ENCODE data around the gene RAB40C.
"Not testable (repeated sequence)": the region's sequence is repeated elsewhere in the genome, so short reads cannot be mapped to it uniquely, and the experiment has no call there.

RAB40C gene

DNA sequence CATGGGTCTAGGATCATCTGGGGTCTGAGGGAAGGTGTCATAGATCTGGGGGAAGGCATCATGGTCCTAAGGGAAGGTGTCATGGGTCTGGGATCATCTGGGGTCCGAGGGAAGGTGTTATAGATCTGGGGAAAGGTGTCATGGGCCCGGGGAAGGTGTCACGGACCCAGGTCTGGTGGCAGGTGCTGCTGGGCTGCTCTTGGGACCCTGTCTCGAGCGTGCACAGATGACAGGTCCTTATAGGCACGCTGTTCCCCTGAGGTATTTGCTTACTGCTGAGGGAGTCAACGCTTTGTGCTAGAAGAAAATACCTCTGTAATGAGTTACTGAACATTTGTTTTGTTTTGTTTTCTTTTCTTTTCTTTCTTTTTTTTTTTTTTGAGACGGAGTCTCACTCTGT, 1.4 kb downstream of the RAB40C start:
- no peak for DNase-seq

DNA sequence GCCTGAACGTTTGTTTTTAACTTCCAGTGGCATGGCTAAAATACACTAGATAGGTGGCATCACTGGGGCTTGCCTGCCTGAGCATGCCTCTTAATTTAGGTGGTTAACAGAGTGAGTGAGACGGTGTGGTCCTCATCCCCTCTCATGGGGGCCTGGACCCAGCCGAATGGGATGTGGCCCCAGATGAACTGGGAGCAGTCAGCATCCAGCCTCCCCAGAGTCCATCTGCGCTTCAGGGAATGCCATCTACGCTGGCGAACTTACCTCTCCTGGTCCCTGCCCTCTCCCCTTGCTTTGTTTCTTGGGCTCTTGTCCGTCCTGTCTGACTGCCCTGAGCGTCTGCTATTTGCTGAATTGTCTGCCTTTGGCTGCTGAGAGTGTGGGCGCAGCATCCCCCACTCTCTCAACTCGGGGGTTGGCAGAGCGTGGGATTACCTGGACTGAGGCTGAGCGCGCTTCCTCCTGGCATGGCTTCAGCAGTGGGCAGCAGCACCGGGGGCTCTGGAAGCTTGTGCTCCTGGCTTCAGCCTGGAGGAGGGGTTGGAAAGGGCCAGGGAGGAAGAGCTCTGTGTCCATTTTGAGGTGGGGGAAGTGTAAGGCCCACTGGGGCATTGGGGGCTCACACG, 2.1 kb downstream of the RAB40C start:
- DNase-seq: no peak

DNA sequence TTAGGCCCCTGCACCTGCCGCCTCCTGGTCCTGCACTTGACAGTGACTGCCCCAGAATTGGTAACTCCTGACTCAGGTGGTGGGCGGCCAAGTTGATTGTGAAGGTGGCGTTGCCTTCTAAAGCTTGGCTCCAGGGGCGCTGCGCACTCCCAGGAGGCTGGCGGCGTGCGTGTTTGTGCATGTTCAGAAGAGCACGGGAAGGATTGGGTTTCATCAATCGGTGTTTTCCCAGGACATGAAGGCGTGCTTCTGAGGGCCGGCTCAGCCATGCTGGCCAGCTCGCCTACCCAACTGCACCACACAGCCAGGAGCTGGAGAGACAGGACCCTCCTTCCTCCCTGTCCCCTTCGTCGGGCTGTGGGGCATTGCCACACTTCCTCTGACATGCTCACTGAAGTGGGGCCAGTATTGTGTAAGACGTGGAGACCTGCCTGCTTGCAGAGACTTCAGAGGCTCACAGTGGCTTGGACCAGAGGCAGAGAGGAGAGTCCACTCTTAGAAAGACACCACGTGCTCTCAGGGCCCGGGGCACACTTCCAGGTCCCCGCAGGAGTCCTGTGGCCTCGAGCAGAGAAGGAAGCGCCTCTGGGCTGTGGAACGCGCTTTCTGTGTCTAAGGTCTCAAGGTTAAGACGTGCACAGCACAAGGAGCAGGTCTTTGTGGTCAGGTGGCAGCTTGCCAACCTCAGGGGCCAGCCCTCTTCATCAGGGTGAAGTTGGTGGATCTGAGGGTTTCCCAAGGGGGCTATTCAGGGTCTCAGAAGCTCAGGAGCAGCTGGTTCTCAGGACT, 2.8 kb downstream of the RAB40C start:
- DNase-seq: no peak

DNA sequence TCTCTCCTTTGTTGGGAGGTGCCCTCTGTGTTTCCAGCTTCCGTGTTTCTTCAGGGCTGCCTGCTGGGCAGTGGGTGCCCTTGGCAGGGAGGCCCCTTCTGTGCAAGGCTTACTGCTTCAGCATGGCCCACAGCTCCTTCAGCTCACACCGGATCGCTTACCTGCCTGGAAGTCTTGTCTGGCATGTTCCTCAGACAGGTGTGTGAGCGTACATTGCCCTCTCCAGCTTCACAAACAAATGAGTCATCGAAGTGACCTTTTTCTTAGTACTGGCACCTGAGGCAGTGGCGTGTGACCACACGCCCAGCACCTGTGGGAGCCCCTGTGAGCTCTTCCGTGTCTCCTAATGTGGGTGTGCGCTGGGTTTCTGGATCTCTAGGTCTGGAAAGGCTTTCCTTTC, 3.5 kb downstream of the RAB40C start:
- DNase-seq: no peak

DNA sequence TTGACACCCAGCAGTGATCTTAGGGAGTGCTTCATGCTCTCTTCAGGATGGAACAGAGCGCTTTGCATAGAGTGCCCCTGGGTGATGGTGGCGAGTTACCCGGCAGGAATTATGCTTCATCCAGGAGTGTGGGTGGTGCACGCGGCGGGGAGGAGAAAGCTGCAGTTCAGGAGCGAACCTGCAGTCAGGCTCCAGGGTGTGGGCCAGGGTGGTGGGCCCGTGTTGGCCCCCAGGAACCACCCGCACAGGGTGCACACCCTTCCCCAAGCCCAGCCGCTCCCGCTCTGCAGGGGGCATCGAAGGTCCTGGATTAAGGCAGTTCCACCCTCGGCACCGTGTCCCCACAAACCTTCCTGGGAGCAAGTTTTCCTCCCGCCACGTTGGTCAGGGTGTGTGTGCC, 3.9 kb downstream of the RAB40C start:
- no peak for DNase-seq

DNA sequence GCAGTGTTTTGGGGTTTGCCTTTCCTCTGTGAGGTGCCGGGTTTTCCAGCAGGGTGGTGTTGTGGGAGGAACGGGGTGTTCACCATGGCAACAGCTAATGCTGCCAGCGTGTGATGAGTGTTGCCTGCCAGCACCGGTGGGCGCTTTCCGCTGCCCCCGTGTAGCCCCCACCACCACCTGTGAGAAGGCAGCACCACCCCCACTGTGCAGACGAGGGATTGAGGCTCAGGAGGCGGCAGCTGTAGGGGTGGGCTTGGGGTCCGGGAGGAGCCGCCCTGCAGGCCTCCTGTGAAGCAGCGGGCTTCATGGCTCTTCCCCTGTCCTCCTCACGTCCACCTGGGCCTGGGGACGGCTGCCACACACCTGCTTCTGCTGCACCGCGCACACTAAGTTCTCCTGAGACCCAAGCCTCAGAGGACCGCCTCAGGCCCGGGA, 5.2 kb downstream of the RAB40C start:
- no peak for DNase-seq

DNA sequence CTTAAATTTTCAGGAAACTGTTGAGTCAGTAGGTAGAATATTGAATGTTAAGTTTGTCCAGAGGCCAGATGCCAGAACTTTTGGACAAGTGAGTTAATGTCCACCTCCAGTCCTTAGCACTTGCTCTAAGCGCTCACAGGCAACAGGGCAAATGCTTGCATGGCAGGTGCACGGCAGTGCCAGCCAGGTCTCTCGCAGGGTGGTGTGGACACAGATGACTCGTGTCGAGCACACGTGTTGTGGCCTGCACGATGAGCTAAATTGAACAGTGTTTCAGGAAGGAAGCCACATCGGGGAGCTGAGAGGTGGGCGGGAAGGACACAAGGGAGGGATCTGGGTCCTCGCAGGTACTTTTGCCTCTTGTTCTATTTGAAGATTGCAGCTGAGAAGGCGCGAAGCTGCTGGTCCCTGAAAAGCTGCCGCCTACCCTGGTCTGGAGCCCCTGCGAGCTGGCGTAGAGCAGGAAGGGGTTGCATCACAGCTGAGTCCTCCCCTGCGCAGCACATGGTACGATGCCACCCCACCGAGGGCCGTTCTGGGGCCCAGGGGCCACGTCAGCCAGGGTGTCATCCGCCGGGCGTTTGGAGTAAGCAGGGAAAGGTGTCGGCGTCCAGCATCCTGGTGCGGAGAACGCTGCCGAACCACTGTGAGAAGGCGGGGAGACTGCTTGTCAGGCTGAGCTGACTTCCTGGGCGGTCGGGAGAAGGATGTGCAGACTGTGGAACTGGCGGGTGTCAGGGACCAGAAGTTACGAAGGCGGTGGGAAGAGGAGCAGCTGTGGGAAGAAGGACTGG, 6.3 kb downstream of the RAB40C start:
- DNase-seq: no peak

DNA sequence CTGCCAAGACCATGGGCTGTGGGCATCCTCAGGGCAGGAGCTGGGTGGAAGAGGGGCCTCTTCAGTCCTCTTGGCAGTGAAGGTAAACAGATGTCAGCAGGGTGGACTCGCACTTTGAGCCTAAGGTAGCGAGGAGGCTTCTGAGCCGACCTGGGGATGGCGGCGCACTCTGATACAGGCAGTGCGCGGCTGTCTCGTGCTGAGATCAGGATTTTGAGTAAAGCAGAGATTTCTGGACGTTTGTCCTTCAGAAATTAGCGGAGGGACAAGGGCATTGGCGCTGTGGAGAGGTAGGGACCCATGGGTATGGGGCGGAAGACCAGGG, 6.8 kb downstream of the RAB40C start:
- no peak for DNase-seq

DNA sequence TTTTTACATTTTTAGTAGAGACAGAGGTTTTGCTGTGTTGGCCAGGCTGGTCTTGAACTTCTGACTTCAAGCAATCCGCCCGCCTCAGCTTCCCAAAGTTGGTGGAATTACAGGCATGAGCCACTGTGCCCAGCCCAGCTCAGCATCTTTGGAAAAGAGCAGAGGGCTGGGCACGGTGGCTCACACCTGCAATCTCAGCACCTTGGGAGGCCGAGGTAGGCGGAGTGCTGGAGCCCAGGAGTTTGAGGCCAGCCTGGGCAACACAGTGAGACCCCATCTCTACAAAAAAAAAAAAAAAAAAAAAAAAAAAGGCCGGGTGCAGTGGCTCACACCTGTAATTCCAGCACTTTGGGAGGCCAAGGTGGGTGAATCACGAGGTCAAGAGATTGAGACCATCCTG, 7.8 kb downstream of the RAB40C start:
- not testable (repeated sequence) for DNase-seq

DNA sequence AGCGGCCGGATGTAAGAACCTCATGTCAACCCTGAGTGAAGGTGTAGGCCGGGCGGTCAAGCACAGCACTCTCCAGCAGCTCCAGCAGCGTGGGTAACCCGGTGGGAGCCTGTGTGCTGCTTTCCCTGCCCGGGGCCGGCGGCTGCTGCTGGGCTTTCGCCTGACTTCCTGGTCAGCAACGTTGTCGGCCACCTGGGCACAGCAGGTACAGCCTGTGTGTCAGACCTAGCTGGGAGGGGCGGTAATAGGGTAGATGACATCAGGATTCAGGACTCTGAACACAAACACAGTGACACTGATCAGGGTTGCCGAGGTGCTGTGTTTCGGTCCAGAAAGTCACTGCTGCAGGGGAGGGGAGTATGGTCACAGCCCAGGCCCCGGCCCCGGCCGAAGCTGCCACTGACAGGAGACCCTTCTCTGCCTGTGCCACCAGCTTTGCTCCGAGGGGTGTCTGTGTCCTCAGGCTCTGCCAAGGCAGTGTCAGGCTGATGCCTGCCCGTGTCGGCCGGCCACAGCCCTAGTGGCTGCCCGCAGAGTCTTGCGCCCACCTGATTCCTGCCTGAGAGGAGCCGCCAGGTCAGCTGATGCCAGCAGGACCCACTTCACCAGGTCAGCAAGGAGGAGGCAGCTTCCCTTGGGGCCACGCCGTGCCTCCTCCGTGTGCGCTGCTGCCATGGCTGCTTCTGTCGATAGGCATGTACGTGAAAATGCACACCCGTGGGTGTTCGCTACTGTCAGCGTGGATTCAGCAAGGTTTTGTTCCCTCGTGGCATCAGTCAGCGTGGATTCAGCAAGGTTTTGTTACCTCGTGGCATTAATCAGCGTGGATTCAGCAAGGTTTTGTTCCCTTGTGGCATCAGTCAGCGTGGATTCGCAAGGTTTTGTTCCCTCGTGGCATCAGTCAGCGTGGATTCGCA, 9.2 kb downstream of the RAB40C start:
- DNase-seq: no peak

DNA sequence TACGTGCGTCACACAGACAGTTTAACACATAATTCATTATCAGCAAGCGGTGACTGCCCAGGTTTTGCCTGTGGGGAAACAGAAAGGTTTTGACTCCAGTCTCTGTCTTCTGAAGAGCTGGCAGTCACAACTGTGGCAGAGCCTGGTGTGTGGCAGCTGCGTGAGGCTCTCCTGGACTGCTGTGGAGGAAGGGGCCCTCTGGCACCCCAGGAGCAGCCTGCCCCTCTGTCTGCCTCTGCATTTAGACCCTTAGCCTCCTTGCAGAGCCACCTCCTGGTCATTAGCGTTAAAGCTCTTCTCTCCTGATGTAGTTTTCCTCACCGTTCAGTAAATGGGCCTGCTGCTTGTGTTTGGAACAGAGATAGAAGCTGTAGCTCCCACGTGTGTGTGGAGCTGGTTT, 10.9 kb downstream of the RAB40C start:
- DNase-seq: no peak

DNA sequence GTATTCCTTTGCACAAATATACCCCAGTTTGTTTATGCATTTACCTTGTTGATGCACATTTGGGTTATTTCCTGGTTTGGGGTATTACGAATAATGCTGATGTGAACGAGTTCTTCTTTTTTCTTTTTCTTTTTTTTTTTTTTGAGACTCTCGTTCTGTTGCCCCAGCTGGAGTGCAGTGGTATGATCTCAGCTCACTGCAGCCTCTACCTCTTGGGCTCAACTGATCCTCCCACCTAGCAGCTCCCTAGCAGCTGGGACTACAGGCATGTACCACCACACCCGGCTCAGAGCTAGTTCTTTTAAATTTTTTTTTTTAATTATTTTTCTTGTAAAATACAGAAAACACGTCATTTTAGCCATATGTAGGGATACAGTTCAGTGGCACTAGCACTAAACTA, 14.1 kb downstream of the RAB40C start:
- no peak for DNase-seq

DNA sequence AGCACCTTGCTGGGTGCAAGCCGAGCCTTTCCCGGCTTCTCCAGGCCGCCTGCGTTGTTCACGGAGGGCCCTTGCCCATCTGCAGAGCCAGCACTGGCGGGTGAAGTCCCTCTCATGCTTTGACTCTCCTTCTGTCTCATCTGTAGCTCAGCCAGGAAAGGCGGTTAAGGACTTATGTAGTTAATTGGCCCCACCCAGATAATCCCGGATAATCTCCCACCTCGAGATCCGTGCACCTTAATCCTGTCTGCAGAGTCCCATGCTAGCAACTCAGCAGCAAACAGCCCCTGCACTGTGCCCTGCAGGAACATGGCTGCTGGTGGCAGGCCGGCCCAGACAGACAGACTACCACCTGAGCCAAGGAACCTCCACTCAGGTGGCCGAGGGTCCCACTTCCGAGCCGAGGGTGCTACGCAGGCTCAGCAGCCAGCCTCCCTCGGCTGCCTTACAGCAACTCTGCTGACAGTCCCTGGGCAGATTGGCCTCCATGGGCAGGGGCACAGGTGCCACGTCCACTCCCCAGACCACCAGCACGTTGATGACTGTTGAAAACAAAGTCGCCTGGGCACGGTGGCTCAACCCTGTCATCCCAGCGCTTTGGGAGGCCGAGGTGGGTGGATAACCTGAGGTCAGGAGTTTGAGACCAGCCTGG, 16.9 kb downstream of the RAB40C start:
- no peak for DNase-seq

DNA sequence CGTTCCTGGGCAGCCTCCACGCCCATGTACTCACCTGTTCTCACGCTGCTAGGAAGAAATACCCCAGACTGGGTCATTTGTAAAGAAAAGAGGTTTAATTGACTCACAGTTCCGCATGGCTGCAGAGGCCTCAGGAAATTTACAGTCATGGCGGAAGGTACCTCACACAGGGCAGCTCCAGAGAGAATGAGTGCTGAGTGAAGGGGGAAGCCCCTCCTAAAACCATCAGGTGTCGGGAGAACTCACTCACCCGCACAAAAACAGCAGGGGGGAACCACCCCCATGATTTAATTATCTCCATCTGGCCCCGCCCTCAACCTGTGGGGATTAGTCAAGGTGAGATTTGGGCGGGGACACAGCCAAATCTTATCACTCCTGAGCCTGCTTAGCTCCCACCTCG, 18.2 kb downstream of the RAB40C start:
- no peak for DNase-seq

DNA sequence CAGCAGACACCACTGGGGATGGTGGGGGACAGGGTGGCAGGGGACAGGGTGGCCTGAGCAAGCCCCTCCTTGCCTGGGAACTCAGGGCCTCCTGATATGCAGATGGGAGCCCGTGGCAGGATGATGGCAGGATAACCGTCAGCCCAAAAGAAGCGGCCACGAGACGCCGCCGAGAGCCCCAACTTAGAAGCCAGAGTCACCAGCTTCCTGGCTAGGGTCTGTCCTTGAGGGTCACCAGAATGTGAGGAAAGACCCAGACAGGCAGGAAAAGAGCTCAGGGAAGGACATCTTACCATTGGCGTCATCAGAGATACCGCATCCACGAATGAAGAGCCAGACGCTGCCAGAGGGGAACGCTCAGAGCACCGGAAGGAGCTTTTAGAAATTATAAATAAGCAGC, 19.4 kb downstream of the RAB40C start:
- no peak for DNase-seq

DNA sequence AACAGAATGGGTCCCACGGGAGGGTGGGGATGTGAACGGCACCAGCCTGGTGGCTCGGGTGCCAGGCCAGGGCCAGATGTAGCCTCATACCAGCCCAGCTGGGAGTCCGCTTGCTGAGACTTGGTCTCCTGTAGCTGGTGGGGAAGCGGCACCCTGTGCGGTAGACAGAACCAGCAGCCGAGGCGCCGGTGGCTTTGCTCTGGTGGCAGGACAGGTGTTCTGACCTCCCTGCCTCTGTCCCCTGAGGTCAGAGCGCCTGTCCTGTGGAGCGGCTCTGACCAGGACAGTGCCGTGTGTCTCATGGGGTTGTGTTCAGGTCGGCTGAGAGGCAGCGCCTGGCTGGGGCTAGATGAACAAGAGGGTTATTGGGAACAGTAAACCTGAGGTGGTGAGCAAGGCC, 20.1 kb downstream of the RAB40C start:
- DNase-seq: no peak

DNA sequence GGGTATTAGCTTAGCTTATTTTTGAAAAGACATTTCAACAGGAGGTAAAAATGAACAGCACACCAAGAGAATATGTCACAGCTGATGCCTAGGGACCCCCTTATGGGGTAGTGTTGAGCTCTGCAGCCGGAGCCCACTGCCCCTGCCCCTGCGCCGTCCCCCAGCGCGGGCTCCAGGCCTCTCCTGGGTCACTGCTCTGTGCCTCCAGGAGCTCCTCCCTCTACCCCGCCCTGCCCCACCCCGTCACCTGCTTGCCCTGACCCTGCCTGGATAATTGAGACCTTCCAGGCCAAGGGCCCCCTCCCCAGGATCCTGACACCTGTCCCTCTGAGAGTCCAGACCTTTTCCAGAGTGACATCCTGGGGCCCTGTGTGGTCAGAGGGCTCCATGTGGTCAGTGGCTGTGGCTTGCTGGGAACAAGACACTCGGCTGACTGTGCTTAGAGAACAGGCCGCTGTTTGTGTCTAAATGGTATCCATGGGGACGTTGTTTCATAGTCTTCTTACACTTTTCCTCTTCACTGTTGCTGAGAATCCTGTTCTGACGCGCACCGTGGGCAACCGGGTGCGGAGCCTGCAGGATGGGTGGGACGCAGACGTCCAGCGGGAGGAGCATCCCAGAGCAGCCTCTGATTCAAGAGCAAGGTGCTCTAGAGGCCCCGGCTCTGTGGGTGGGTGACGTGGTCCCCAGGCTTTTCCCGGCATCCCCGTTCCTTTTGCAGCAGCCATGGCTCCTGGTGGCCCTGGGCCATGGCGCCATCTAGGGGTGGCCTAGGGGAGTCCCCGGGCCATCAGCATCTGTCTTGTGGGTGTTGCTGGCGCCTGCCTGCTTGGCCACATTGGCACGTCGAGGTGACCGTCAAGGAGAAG, 20.9 kb downstream of the RAB40C start:
- no peak for DNase-seq

DNA sequence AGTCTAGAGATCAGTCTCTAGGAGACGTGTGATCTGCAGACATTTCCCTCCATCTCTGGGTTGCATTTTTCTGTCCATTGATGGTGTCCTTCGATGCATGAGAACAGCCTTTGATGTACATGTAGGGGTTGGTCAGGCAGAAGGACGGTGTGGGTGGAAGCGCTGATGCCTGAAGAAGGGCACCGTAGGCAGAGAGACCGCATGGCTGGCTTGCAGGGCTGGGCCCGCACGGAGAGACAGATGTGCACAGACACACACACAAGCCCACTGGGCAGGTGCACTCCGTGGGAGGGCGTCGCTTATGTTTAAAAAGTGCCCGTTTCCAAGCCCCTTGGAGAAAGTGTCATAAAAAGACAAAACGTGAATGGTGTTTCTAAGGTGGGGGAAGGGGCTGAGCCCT, 25.3 kb downstream of the RAB40C start:
- no peak for DNase-seq

DNA sequence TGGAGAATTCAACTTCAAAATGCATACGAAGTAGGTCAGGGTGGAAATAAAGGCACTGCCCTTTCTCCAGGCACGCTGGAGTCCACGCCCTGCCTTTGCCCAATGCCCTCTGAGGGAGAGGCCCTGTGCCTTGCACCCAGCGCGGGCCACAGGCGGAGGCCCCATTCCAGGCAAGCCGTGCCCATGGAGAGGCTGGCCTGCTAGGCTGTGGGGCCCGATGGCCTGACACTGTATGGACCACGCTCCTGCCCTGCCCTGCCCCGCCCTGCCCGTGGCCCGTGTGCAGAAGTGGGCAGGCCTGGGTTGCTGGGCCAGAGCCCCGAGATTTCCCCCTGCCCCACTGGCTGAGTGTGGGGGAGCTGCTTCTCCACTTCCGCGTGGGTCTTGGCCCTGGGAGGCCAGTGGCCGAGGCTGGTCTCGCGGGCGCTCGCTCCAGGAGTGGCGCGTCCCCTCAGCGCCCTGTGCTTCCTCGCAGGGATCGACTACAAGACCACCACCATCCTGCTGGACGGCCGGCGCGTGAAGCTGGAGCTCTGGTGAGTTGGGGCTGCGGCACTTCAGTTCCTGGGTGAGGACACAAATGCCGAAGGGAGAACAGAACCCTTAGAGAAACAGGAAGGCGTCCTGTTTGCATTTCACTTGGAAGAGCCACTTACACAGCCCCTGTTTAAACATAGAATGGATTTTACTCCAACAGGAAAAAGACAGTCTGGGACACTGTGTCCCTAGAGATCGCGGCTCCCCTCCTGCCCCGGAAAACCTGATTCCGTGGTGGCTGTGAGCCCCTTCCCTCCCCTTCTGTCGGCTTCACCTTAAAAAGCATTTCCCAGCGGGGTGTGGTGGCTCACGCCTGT, 27.1 kb downstream of the RAB40C start:
- DNase-seq: no peak

DNA sequence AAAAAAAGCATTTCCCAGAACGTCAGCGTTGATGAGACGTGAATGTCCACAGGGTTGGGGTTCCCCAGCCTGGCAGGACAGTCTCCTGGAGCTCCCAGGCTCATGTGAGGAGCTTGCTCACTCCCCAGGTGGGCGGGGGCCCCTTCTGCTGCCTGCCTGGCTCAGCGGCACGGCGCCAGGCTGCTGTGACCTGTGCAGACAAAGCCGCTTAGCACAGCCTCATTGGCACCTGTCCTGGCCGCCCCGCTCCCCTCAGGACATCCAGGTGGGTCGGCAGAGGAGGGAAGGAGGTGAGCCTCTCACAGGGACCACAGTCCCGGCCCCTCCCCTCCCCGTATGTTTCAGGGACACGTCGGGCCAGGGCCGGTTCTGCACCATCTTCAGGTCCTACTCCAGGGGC, 28.0 kb downstream of the RAB40C start:
- no peak for DNase-seq
